Calu3 (cell line): ENCODE data around the gene PKP4. TPM values are rescaled to one million over a fixed set of nuclear protein-coding genes. Genes with fewer than 3 reads are reported as not detected.
A peak's percentile ranks its signal among the peaks of the same experiment; 100 is the strongest.

Experiments used
- BruUV-seq: library from RNA; stranded (reverse); fragments of 400-500 nt; replicated peaks from 2 replicates; lab custom pipeline; 2021; lab: Mats Ljungman, UMichigan
- CTCF ChIA-PET: fragments of 300-600 bp; sonication (Branson Sonifier 250); formaldehyde crosslinking; loops from one replicate; lab custom pipeline; 2022; ENCODE audit warnings: antibody characterized with exemption; lab: Charles Lee
- DNase-seq: peaks from one replicate; pipeline ENCODE4 v3.0.0; 2022
- H3K27ac Mint-ChIP-seq: one replicate; pipeline ENCODE4 v1.8.0; 2022; ENCODE audit warnings: mixed read lengths; ENCODE audit not compliant: unreplicated experiment
- H3K27me3 Mint-ChIP-seq: one replicate; pipeline ENCODE4 v1.8.0; 2022; ENCODE audit warnings: mixed read lengths; ENCODE audit not compliant: unreplicated experiment
- H3K36me3 Mint-ChIP-seq: one replicate; pipeline ENCODE4 v1.8.0; 2022; ENCODE audit warnings: mild to moderate bottlenecking, moderate library complexity, mixed read lengths; ENCODE audit not compliant: insufficient read depth, unreplicated experiment
- H3K4me1 Mint-ChIP-seq: one replicate; pipeline ENCODE4 v1.8.0; 2022; ENCODE audit warnings: mild to moderate bottlenecking, low read depth, mixed read lengths; ENCODE audit not compliant: unreplicated experiment
- H3K4me3 Mint-ChIP-seq: one replicate; pipeline ENCODE4 v1.8.0; 2022; ENCODE audit warnings: mild to moderate bottlenecking, low read depth, moderate library complexity, mixed read lengths; ENCODE audit not compliant: unreplicated experiment
- H3K9me3 Mint-ChIP-seq: one replicate; pipeline ENCODE4 v1.8.0; 2022; ENCODE audit warnings: low read depth, mixed read lengths; ENCODE audit not compliant: unreplicated experiment
- intact Hi-C: fragments of 100-400 bp; cut with micrococcal nuclease; formaldehyde crosslinking; loops from one replicate; pipeline ENCODE4 v1.10.0; 2022; ENCODE audit not compliant: unreplicated experiment
- total RNA-seq: library from RNA; stranded (reverse); gene quantifications from 2 replicates; pipeline ENCODE4 v1.2.3, GENCODE V29; 2022
- TF ChIP-seq, protein P1 (sequence below): fragments of 200-600 bp; IDR thresholded peaks from one replicate; pipeline ENCODE4 v1.8.0; 2022; ENCODE audit warnings: antibody characterized with exemption; ENCODE audit not compliant: unreplicated experiment

Gene PKP4
- total RNA-seq, 1 experiment from 2014 or later: 137 TPM

- Mint-ChIP-seq H3K27me3 (no peaks in the 10 kb centered on the region), H3K36me3 (peaks cover 42% of the 10 kb centered on the region), H3K9me3 (no peaks in the 10 kb centered on the region), H3K27ac (peak overlapping the region; percentile 72), H3K4me3 (peak overlapping the region; percentile 91), H3K4me1 (peaks cover 36% of the 10 kb centered on the region)
- BruUV-seq: no TSS peak
- CTCF ChIA-PET: interaction anchor here (1.0 to 3.2 kb wide), 5 partner anchors 40 to 424 kb away, joined by 4 to 13 read pairs (median 5); no protein-coding TSS in a partner anchor
- DNase-seq: peak; percentile 93
- TF ChIP-seq, protein P1, sequence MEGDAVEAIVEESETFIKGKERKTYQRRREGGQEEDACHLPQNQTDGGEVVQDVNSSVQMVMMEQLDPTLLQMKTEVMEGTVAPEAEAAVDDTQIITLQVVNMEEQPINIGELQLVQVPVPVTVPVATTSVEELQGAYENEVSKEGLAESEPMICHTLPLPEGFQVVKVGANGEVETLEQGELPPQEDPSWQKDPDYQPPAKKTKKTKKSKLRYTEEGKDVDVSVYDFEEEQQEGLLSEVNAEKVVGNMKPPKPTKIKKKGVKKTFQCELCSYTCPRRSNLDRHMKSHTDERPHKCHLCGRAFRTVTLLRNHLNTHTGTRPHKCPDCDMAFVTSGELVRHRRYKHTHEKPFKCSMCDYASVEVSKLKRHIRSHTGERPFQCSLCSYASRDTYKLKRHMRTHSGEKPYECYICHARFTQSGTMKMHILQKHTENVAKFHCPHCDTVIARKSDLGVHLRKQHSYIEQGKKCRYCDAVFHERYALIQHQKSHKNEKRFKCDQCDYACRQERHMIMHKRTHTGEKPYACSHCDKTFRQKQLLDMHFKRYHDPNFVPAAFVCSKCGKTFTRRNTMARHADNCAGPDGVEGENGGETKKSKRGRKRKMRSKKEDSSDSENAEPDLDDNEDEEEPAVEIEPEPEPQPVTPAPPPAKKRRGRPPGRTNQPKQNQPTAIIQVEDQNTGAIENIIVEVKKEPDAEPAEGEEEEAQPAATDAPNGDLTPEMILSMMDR: peak; percentile 27
- intact Hi-C loops: loop anchor here (2.0 to 5.0 kb wide), 4 partner anchors 39 to 426 kb away; no protein-coding TSS in a partner anchor
Measured at GRCh38 chr2:158457826-158458616, 1.3 kb downstream of the PKP4 start.

- Mint-ChIP-seq H3K36me3 (peaks cover 42% of the 10 kb centered on the region), H3K27ac (peak overlapping the region; percentile 72), H3K27me3 (no peaks in the 10 kb centered on the region), H3K4me1 (peaks cover 42% of the 10 kb centered on the region), H3K4me3 (peak overlapping the region; percentile 91), H3K9me3 (no peaks in the 10 kb centered on the region)
- DNase-seq: no peak
- TF ChIP-seq, protein P1: no peak
- intact Hi-C loops: loop anchor here (2.0 to 5.0 kb wide), 4 partner anchors 38 to 426 kb away; no protein-coding TSS in a partner anchor
- BruUV-seq: TSS peak; percentile 31
- CTCF ChIA-PET: interaction anchor here (0.9 to 3.2 kb wide), 5 partner anchors 99 to 424 kb away, joined by 3 to 13 read pairs (median 5); no protein-coding TSS in a partner anchor
Measured at GRCh38 chr2:158458617-158458920, 1.8 kb downstream of the PKP4 start.

DNA sequence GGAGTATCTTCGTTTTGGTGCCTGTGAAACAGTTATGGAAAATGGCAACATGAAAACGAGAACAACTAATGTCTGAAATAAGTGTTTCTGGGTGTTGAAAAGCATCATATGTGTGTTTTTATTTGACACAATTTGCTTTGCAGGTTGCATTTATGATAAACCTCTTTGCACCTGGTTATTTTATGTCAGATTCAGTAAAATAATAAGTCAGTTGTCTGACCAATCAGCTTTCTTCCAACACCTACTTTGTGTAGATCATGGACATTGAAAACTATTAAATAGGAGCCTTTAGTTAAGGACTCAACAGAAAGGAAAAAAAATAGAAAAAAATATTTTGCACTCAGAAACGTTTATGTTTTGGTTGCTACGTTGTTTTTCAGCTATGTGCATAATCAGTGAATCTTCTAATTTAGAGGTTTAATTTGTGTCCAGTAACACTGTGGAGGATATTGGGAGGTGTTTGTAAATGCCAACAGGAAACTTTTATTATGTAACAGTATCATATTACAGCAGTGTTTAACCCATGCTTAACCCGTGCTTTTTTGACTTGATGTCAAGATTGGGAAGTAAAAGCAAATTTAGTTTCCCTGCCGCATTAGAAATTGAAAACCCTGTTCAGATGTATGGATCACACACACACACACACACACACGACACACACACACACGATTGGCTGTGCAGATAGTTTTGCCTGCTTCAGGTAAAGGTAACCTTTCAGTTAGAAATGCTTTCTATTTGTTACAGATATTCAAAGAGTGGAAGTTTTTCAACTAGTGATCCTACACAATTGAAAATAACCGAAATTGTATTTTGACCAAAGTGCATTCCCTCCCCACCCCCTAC lies 2.6 kb downstream of the PKP4 start:
- no peaks in the 10 kb centered on the region for H3K9me3 Mint-ChIP-seq
- H3K27ac Mint-ChIP-seq: no peak overlapping the region
- intact Hi-C loops: loop anchor here (2.0 to 5.0 kb wide), 6 partner anchors 37 to 427 kb away; no protein-coding TSS in a partner anchor
- no peaks in the 10 kb centered on the region for H3K27me3 Mint-ChIP-seq
- BruUV-seq: no TSS peak
- H3K4me1 Mint-ChIP-seq: peaks cover 45% of the 10 kb centered on the region
- H3K4me3 Mint-ChIP-seq: peak overlapping the region; percentile 91
- TF ChIP-seq, protein P1: no peak
- peaks cover 42% of the 10 kb centered on the region for H3K36me3 Mint-ChIP-seq
- CTCF ChIA-PET: interaction anchor here (0.9 to 3.2 kb wide), 3 partner anchors 160 to 425 kb away, joined by 3 to 13 read pairs (median 5); no protein-coding TSS in a partner anchor
- DNase-seq: no peak

DNA sequence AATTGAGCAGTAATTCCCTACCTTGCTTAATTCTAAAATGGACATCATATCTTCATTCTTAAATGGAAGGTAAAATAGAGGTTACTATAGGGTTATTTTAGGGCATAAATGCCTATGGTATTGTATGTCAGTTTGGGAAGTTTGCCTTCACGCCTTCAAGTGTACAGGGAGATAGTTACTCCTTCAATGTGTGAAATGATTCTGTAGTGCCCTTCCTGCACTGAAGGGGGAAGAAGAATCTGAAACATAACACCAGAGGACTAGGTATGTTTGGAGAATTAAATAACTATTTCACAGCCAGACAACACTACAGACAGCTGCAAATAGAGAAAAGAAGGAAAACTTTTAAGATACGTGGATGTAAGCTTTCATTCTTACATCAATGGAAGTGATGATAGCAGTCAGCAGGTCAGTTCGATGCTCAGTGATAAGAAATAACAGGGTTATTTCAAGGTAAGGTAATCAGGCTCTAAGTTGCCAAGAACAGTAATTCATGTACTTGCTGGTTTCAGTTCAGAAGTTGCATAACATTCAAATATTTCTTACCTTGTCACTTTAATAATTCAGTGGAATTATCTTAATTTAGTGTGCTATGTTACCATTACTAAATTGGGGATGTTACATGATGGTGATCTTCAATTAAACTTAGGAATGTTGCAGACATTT lies 4.0 kb downstream of the PKP4 start:
- Mint-ChIP-seq H3K4me3 (peak overlapping the region; percentile 54), H3K27me3 (no peaks in the 10 kb centered on the region), H3K4me1 (peaks cover 45% of the 10 kb centered on the region), H3K9me3 (no peaks in the 10 kb centered on the region), H3K36me3 (peaks cover 42% of the 10 kb centered on the region), H3K27ac (peak overlapping the region; percentile 46)
- peak; percentile 15 for DNase-seq
- intact Hi-C loops: loop anchor here (5.0 kb wide), 2 partner anchors 157 to 287 kb away; no protein-coding TSS in a partner anchor
- CTCF ChIA-PET: no interaction called here
- TF ChIP-seq, protein P1: no peak
- BruUV-seq: no TSS peak
